GM19025 (cell line): ENCODE results near the gene ACADL.
A peak's percentile ranks its signal among the peaks of the same experiment; 100 is the strongest.

Source experiments
- ATAC-seq: cut with Tn5 transposase; IDR thresholded peaks from one replicate; pipeline ENCODE4 v1.9.1; 2021; ENCODE audit warnings: mild to moderate bottlenecking, low read depth, moderate library complexity; ENCODE audit not compliant: unreplicated experiment

ACADL gene

GRCh38 chr2:210171309-210172218 is 53.7 kb downstream of the ACADL start, which contains the start of gene KANSL1L:
Gene KANSL1L (minus strand): TSS chr2:210171409. CDS start chr2:210154582, 16,827 bp downstream.
- peak; percentile 70 for ATAC-seq

GRCh38 chr2:210170446-210171303 is 54.6 kb downstream of the ACADL start:
- peak; percentile 59 for ATAC-seq

- no peak for ATAC-seq
Measured at GRCh38 chr2:210170196-210170445, 55.1 kb downstream of the ACADL start.

DNA sequence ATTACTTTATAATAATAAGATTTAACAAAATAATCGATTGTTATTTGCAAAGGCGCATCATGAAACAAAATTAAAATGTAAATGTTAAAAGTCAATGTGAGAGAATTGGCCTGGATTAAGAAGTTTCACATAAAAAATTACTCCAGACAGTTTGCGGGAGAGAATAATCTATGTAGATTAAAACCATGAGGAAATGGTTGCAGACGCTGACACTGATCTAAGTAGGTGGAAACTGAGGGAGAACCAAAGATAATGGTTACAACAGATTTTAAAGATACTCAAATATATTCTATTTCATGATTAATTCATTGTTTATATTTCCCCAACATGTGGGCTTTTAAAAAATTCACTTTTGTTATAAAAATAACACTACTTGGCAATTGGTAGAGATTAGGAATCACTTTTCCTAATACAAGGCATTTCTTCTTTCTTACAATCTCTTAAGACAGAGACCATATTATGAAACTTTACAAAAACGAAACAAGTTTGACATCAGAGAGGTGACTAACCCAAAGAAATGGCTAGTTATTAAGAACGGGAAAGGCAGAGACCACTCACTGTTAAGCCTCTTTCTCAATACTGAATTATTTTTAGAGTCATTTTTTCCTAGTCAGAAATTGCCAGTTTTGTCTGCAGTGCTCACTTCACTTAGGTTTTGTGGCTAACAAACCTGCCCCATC is 55.6 kb downstream of the ACADL start:
- ATAC-seq, result no peak

DNA sequence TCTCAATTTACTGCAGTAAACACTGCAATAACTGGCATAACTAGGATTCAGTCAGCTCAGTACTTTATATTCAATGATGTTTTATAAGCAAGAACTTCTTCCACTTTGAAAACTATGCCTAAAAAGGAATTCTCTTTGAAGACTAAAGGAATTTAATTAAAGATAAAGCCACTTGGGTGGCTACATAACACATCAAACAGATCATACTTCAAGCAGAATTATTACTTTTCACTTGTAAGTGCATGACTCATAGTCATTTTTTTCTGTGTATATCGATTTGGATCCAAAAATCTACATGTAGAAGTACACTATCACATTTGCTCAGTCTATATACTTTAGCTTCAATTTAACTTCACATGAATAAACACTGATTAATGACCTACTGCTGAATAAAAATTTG is 58.0 kb downstream of the ACADL start:
- no peak for ATAC-seq

DNA sequence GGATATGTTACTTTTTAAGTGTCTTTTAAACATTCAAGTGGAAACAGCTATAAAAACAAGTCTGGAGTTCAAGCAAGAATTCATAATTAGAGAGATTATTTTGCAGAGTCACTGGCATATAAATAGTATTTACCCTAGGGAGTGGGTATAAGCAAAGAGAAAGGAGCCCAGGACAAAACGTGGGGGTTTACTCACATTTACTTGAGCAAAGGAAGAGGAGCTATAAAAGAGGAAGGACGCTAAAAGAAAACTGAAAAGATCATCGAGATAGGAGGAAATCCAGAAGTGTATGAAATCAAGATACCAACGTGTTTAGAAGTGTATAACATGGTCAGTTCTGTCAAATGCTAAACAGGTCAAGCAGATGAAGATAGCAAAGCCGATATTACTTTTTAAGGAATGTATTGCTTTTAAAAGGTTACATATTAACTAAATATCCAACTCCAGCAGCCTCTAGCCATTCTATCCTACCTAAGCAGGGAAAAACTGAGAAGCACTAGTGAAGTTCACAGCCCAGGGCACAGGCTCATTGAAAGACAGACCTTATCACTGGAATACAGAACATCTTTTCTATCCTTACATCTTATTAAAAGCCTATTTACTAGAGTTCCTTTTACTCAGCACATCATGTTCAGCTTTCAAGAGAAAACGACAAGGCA is 62.7 kb downstream of the ACADL start:
- no peak for ATAC-seq

DNA sequence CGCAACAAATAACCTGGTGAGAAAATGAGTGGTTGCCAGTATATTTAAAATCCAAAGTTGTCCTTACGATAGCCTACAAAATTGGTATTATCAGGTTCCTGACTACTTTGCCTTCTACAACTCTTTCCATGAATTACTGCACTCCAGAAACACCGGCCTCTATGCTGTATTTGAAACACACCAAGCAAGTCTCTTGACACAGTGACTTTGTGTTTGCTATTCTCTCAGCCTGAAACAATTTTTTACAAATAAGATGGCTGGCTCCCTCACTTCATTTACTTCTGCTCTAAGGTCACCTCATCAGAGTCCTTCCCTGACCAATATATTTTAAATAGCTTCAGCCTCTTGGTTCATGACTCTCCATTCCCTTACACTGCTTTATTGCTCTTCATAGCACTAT is 66.2 kb downstream of the ACADL start:
- no peak for ATAC-seq

GRCh38 chr2:210158236-210158635 is 67.0 kb downstream of the ACADL start:
- no peak for ATAC-seq

GRCh38 chr2:210157526-210157925 is 67.7 kb downstream of the ACADL start:
- no peak for ATAC-seq

GRCh38 chr2:210147614-210148013 is 77.6 kb downstream of the ACADL start:
- no peak for ATAC-seq
